Embryonic facial prominence (tissue), 1 donor: ENCODE results near the gene HMX2.

Experiments
- DNase-seq: peaks from one replicate; pipeline ENCODE4 v3.0.0-alpha.2; 2016; ENCODE audit errors: extremely low spot score

HMX2 gene, protein sequence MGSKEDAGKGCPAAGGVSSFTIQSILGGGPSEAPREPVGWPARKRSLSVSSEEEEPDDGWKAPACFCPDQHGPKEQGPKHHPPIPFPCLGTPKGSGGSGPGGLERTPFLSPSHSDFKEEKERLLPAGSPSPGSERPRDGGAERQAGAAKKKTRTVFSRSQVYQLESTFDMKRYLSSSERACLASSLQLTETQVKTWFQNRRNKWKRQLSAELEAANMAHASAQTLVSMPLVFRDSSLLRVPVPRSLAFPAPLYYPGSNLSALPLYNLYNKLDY

DNA sequence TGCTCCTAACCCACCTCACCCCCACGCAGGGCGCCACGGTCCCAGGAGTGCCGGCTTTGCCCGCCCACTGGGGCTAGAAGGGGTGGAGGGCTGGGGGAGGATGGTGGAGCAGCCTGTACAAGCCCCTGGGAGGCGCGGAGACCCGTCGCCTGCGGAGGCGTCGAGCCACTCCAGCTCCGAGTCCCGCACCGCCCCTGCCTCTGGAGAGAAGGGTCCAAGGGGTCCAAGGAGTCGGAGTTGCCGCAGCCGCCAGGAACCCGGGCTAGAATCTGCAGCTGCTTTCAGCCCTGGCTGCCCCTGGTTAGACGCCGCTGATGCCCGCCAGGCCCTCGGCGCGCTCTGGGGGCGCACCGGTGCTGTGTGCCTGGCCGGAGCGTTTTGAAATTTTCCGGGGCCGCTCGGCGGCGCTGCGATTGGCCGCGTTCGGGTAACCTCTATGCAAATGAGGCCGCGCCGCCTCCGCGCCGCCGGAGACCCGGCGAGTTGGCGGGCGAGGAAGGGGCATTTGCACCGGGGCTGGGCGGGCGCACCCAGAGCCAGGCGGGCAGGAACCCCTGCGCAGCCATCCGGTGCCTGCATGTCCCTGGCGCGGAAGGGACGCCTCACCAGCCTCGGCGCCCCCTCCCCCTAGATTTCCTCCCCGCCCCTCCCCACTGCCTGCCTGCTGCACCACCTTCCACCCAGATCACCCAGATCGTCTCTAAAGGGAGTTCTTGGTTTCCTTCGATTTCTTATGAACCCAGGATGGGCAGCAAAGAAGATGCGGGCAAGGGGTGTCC, at the start of gene HMX2:
Gene HMX2 (plus strand): TSS at position 502 of the 779 bp plus-strand sequence. CDS start 243 bp downstream, at position 745.
- DNase-seq: no peak

DNA sequence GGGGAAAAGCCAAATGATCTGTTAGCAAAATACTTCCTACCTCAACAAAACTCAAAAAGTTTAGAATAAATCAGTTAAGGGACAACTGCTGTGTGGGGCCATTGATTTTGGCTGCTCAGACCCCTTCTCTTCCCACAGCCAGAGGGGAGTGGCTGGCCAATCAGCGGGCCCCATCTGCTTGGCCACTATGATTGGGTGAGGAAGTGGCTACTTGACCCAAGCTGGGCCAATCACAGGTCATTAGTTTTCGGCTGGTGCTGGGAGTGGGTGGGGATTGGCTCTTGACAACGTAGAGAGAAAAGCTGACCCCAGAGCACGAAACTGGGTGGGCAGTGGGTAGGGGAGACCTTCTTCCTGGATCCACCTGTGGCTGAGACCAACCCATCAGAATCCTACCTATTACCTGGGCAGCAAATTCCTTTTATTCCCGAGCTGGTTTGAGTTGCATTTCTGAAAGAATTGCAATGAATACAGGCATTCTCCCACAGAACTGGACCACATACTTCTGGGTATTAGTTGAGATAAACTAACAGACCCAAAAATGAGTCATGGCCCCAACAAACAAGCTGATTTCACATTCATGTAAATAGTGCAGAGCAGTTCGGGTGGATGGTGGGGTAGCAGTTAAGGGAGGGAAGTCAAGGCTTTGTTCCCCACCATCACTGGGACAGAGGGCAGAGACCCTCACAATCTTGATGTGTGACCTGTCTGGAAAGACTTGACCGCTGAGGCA, 47.7 kb upstream of the HMX2 start:
- no peak for DNase-seq

DNA sequence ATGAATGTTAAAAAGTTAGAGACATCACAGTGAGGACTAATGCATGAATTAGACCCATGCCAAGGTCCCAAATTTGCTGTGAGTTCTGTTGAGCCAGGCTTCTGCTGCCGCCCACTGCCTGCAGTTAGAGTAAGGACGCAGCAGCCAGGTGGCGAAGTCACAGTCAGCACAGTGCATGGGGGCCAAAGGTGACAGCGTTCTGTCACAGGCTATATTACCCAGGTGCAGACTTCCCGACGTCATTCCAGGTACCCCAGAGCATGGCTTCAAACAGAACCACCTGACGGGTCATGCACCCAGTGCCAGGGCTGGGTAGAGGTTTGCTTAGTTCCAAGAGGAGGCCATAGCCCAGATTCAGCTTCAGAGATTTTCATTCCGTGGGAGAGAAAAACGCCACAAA, 46.1 kb upstream of the HMX2 start:
- DNase-seq: no peak

DNA sequence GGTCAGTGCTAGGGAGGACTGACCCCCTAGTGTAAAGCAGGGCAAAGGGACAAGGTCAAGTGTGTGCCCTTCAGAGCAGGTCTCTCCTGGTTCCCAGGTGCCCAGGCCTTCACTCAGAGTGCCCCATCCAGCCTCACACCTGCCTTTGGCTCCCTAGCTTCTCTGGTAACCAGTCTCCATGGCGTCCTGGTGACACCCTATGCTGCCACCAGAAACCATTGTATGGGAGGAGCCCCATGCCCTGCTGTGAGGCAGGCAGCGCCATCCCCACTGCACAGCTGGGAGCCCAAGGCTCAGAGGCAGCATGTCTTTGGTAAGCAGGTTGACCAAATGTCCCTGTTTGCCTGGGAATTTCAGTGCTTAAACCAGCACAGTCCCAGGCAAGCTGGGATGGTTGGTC, 45.3 kb upstream of the HMX2 start:
- DNase-seq: no peak

DNA sequence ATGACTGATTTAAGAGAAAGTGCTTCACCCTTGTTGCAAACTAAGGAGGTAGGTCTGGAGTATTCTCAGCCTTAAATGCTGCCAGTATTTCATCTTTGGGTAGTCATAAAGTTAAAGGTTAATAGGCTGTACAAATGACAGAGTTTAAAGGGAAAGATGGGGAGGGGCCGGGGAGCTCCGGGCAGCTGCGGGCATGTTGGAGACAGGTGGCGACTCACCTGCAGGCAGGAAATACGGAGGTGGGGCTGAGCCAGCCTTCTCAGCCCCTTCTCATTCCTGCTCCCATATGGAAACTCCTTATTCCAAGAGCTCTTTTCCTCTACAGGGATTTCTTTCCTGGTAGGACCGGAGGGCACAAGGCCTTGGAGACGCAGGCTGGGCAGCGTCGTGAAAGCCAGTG, 44.0 kb upstream of the HMX2 start:
- no peak for DNase-seq

DNA sequence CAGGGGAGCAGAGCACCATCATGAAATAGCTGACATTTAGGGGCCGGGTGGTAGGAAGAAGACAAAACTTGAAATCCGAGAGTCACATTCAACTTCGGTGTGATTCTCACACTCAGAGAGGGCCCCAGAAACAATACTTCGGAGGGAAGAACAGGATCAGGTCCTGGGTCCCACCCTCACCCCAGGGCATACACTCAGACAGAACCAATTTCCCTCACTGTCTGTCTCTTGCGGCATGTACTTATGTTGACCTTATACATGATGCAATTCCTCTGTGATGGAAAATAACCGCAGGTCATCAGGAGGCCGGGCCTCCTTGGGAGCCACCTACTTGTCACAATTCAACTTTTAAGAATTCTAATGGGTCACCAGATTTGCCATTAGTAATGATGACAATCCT, 38.5 kb upstream of the HMX2 start:
- no peak for DNase-seq

DNA sequence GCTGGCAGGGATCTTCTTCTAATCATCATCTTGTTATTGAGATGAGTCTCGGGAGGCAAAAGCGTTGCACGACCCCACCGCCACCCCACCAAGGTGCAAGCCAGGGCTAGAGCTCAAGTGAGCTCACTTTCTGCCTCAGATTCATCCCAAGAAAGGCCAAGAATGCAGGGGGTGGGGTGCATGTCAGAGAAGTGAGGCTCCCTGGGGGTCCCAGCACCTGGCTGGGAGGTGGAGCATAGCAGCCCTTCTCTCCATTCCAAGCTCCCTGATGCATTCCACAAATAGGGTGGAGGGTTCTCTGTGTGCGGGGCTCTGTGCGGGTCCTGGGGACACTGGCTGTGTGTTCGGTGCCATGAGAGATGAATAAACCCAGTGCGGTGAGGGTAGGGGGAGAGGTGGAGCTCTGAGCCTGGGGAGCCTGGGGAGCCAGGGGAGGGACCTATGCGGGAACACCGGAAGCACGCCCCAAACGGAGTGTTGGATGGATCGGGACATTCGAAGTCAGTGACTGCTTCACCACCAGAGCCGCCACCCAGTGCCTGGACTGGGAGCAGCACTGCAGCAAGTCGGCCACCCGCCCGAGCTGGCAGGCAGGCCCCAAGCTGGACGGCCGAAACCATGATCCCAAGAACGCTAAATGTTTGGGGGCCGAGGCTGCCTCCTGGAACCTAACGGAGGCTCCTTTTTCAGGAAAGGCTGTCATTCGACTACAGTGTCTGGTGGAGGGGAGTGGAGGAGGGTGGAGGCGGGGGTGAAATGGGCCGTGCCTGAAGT, 30.1 kb upstream of the HMX2 start:
- DNase-seq: no peak

DNA sequence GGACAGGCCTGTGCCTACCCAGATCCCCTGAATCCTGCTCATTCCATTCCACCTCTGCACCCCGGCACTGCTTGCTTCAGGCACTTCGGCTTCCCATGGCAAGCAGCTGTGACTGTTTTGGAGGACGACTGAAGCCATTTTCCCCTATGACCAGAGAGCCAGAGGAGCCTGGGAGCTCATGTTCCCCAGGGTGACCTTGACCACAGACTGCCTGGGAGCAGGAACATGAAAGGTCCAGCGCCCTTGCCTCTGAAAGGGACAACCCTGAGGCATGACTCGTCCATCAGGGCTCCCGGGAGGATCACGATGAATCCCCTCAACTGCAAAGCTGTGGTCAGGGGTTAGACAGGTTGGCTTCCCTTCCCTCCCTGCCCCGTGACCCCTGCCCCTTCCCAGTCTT, 28.9 kb upstream of the HMX2 start:
- no peak for DNase-seq

DNA sequence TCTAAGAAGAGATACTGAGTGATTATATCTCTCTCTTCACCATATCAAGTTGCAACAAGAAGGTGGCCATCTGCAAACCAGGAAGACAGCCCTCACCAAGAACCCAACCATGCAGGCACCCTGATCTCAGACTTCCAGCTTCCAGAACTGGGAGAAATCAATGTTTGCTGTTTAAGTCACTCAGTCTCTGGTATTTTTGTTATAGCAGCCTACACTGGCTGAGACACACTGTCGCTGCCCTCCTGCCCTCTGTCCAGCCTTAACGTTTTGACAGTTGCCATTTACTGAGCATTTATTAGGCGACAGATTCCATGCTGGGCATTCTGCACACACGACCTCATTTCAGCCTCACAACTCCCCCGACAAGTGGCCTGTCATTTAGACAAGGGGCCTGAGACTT, 21.7 kb upstream of the HMX2 start:
- no peak for DNase-seq

DNA sequence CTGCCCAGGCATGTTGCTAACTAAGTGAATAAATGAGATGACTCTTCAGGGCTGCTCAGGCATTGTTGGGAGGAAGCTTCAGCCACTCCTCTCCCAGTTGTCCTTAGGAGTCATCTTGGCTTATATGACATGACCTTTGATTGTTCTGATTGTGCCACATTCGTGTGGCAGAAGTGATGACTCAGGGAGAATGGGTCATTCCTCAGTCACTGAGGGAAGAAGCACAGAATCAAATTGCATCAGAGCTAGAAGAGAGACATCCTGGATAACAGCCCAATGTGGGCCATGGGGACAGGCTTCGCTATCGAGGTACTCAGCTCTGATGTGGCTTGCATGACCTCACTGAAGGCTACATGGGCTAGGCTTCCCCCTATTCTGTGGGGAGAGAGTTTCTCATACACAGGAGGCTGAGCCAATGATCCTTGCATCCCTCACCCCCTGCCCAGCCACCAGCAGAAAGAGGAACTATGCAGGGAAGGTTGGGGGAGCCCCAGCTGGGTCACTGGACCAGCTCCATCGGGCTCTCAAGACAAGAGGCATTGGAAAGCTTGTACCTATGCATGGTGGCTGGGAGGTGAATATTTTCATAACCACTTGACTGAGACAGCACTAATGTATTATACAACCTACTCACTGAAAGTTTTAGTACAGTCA, 18.2 kb upstream of the HMX2 start:
- no peak for DNase-seq

DNA sequence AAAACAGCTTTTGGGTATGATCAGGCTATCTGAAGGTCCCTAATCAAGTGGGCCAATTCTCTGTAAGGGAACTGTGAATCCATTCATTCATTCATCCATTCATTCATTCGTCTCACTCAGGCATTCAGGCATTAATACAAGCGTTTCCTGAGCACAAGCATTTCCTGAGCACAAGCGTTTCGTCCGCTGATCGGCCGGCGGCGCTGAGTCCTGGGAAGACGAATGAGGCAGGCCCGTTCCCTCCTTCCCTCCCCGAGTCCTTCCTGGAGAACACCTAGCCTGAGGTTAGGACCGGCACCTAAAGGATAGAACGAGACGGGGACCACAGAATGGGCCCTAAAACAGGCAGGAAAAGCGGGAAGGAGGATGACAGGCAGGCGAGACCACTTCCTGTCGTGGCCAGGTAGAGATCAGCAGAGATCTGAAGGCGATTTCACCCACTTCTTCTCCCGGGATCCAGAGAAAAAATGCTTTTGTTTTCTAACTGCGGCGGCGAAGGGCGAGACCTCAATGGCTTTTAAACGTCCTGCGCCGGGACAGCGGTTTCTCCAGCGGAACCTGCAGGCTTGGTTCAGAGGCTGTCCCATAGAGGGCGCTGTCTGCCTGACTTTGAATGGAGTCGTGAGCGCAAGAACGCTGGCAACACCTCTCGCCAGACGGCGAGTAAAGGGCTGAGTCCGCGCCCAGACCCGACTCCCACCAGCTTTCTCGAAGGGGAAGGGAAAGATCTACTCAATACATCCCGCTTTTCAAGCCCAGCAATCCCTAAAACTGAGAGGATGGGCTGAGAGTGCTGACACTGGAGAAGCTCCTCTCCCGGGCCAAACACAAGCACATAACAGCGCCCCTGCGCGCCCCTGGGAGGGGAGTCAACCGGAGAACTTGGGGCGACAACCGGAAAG, 15.1 kb upstream of the HMX2 start:
- peak; percentile 70 for DNase-seq

DNA sequence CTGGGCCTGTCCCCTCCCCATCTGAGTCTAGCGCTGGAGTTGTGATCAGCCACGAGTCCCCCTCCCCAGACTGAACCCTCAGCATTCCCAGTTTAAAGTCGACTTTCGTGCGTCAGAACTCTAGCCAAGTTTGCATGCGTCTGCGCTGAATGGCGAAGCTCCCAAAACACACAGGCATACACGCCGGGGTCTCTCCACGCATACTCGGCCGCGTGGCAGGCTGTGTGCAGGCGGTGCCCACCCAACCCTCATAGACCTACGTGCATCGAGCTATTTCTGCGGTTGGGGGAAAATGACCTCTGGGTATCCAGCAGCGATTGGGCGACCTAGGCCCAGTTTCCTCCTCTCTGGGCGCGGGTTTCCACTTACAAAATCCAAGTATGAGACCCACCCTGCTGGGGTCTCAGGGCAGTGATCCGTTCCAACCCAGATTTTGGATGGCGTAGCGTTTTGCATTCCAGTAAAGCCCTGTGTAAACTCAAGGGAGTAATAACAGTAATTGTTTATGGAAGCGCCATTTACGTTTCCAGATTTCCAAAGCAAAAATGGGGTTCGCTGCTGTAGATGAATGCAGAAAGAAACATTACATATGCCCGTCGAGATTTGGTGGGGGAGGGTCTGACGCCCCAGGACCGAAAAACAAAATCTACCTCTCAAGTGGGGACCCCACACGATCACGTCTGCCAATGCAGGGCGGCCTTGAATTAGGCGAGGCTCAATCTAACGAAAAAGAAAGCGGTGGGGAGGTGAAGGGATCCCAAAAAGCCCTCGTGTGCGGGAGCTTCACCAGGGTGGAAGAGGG, 14.2 kb upstream of the HMX2 start:
- no peak for DNase-seq

DNA sequence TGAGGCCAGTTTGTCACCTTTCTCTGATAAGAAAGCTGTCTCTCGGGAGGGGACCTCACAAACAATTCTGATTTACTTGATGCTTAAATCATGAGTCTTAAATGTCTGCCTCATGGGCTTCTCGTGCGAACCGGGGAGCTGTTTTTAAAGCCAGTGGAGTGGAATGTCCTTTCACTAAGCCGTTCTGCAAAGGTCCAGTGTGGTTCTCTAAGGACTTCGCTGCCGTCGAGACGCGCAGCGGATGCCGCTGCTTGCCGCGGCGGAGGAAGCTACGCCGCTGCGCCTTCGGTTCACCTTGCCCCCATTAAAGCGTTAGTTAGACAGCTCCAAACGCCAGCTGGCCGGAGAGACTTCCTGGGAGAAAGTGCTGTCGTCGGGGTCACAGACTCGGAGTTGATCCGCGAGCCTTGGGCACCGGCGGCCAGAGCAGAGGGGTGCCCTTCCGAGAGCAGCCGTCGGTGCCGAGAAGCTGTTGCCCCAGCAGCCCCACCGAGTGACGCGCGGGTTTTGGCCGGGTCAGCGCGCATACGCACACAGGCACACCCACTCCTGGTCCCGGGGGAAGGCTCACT, 13.5 kb upstream of the HMX2 start:
- no peak for DNase-seq

DNA sequence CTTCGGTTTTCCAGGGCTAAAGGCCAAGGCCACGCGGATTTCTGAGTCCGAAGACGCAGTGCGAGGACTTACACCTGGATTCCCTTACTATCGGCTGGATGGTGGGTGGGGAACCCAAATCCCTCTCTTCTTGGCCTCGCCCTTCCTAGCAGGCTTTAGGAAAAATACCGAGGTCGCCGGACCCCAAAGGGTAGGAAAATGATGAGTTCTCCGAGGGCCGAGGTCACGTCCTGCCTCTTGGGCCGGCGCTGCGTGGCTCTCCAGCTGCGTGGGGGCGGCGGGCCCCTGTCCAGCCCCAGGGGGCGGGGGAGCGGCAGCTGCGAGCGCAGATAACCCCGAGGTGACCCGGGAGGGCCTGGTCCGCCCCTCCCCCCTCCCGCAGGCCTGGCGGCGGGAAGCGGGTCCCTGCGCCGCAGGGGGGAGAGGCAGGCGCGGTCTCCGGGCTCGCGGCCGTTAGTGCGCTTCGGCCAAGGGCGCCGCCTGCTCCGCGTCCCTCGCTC, 13.0 kb upstream of the HMX2 start:
- DNase-seq: no peak

DNA sequence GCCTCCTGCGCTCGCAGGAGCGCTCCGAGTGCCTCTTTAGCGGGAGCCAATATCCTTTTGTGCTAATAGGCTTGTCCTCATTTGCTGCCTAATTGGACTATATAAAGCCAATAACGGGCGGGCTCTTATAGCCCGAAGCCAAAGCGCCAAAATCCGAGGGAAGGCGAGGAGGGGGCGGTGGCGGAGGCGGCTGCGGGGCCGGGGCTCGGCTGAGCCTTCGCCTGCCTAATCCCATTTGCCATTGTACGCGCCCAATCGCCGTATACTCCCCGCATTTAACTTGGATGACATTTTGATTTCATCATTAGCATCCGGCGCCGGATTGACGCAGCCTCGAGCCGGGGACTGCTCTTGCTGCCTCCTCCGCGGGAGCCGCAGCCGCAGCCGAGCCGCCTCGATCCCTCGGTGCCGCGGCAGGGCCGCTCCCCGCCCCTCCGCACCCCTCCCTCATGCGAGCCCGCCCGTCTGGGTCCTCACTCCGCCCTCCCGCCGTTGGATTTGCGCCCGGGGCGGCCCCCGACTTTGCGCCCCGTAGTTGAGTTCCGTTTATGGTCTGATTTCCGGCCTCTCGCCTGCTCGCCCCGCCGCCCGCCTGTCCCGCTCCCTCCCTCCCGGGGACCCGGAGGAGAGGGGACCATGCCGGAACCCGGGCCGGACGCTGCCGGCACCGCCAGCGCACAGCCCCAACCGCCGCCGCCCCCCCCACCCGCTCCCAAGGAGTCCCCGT, 12.4 kb upstream of the HMX2 start, which contains the start of gene HMX3:
Gene HMX3 (plus strand): TSS at position 556 of the 727 bp plus-strand sequence. CDS start 81 bp downstream, at position 637.
- no peak for DNase-seq

DNA sequence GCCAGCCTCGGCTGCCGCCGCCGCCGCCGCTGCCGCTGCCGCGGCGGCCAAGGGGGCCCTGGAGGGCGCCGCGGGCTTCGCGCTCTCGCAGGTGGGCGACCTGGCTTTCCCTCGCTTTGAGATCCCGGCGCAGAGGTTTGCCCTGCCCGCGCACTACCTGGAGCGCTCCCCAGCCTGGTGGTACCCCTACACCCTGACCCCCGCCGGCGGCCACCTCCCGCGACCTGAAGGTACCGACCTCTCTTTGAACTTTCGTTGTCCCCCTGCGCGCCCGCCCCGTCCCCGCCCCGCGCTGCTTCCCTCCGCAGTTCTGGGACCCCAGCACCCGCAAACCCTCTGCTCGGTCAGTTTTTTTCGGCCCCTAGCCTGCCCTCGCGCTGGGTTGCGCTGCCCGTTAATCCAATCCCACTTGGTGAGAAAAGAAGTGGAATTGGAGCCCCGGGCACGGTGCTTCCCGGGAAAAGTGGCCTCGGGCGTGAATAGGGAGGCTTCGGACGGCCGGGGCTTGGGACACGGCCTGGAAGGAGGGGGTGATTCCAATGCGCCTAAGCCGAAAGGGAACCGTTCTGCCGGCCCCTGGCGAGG, 11.6 kb upstream of the HMX2 start:
- no peak for DNase-seq

DNA sequence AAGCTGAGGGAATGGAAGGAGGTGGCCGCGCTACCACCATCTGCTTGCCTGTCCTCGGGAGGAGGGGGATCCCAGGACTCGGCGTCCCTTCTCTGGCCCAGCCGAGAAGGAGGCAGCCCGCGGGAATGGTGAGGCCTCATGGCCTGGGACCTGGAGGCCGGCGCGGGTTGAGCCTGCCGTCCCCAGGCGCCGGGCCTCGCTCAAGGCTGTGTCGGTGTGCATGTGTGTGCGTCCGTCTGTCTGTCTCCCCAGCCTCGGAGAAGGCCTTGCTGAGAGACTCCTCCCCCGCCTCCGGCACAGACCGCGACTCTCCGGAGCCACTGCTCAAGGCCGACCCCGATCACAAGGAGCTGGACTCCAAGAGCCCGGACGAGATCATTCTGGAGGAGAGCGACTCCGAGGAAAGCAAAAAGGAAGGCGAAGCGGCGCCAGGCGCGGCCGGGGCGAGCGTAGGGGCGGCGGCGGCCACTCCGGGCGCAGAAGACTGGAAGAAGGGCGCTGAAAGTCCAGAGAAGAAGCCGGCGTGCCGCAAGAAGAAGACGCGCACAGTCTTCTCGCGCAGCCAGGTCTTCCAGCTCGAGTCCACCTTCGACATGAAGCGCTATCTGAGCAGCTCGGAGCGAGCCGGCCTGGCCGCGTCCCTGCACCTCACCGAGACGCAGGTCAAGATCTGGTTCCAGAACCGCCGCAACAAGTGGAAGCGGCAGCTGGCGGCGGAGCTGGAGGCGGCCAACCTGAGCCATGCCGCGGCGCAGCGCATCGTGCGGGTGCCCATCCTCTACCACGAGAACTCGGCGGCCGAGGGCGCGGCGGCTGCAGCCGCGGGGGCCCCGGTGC, 10.9 kb upstream of the HMX2 start:
- DNase-seq: no peak
